Fibroblast of skin of back (primary cell): ENCODE measurements around the gene CHRNG.

Source experiments
- DNase-seq: peaks from one replicate; pipeline ENCODE4 v3.0.0-alpha.2; 2013

Gene CHRNG

DNA sequence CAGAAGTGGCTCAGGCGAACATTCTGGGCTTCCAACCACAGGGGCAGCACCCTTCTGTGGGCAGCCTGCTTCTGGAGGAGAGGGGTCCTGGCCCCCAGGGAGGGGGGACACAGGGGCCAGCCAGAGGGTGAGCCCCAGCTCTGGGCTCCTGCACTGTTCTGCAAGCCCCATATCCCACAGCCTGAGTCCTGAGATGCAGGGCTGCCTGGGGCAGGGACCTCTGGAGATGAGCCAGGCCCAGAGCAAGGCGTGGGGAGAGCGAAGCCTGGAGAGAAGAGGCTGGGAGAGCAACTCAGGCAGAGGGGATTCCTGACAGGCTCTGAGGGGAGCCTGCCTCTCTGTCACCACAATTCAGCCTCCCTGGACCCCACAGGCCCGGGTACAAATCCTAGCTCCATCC lies 32.8 kb upstream of the CHRNG start:
- no peak for DNase-seq

DNA sequence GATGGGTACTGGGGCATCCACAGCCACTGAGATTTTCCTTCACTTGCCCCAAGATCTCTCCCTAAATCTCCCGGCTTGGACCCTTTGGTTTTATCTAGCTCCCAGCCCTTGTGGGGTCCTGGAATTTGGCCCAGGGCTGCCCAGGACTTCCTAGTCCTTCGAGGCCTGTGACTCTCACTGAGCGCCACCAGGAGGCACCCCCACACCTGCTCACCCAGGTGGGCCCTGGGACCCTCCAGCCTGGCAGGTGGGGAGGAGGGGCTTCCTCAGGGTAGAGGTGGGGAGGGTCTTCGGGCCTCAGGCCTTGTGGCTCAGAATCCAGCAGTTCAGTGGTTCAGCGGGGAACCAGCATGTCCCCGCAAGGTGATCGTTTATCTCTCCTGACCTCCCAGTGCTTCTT lies 31.2 kb upstream of the CHRNG start:
- no peak for DNase-seq

DNA sequence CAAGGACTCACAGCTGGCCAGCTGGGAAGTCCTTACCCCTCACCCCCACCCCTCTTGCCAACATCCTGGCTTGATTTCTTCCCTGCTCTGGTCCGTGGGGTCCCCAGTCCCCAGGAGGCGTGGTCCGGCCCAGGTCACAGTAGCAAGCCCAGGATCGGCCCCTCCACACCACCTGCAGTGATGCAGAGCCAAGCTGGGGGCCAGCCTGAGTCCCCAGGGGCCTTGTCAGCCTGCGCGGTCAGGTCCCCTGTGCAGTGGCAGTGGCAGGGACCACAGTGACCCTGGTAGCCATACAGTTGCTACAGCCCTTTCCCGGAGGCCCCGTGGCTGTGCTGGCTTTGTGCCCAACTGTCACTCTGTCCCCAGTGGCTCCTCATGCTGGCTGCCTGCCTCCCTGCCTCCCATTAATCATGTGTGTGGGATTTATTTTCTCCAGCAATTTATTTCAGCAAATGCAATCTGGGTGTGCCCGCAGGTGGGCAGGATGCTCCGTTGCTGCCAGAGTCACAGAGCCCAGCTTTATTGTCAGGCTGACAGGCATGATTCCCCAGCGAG lies 28.1 kb upstream of the CHRNG start:
- no peak for DNase-seq

DNA sequence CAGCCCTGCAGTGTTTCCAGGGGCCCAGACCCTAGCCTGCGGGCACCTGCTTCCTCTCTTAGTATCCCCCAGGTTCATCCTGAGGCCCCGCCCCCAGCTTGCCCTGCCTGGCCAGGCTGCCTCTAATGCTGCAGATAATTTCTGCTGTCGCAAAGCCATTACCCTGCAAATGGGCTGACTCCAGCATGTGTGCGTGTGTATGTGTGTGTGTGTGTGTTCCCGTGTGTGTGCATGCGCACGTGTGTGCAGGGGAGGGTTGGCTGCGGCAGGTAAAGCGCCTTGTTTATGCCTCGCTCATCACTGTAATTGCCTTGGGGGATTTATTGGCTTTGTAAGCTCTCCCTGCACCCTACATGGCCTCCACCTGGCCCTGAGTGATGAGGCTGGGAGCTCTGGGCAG lies 26.9 kb upstream of the CHRNG start:
- DNase-seq, result no peak

DNA sequence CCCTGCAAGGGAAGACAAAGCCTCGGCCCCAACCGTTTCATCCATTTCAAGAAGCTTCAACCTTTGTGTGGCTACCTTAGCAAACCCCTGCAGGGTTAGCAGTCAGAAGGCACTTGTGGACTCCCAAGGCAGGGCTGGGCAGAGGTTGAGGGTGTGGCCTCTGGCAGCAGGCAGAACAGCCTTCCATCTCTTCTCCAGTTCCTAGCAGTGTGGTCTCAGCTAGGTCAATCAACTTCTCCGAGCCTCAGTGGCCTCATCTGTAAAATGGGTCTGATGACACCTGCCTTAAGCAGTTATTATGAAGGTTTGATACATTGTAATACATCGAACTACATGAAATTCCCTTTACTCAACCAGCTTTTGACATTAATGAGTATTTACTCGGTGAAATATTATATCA lies 26.1 kb upstream of the CHRNG start:
- no peak for DNase-seq

DNA sequence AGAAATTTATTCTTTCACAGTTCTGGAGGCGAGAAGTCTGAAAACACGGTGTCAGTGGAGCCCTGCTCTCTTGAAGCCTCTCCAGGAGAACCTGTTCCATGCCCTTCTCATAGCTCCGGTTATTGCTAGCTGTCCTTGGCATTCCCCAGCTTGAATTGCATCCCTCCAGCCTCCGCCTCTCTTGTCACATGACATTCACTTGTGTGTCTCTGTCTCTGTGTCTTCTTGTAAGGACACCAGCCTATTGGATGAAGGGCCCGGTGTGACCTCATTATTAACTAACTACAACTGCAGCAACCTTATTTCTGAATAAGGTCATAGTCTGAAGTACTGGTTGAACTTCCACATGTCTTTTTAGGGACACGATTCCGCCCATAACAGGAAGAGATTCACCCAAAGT lies 23.9 kb upstream of the CHRNG start:
- DNase-seq, result no peak

DNA sequence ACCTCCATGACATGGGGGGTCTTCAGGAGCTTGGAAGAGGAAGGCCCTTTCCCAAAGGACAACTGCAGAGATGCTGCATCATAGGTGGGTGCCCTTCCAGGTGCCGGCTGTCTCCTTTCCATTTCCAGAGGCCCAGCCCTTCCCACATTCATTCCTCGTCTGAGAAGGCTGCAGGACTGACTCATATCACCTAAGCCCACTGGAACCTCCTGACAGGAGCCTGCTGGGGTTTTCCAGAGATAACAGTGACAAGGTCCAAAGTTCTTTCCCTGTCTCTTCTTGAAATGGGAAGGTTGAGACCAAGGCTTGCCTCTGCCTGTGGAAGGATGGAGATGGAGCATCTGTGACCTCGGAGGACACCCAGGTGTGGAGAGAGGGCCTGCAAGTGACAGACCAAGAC lies 22.9 kb upstream of the CHRNG start:
- DNase-seq, result no peak

DNA sequence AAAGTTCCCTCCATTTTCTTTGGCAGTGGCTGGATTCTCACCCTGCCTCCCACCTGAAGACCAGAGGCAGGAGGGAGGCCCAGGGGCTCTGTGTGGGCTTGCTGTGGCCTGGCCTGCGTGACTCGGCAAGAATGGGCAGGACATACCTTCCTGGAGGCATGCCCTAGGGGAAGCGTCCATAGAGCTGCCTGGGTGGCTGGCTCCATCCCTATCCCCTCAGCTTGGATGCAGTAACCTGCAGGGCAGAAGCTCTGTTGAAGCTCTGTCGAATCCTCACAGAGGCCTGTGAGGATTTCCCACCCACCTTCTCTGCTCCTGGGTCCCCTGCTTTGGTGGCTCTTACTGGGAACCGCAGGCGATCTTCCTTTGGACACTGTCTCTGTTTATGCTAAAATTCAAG lies 20.6 kb upstream of the CHRNG start:
- no peak for DNase-seq

DNA sequence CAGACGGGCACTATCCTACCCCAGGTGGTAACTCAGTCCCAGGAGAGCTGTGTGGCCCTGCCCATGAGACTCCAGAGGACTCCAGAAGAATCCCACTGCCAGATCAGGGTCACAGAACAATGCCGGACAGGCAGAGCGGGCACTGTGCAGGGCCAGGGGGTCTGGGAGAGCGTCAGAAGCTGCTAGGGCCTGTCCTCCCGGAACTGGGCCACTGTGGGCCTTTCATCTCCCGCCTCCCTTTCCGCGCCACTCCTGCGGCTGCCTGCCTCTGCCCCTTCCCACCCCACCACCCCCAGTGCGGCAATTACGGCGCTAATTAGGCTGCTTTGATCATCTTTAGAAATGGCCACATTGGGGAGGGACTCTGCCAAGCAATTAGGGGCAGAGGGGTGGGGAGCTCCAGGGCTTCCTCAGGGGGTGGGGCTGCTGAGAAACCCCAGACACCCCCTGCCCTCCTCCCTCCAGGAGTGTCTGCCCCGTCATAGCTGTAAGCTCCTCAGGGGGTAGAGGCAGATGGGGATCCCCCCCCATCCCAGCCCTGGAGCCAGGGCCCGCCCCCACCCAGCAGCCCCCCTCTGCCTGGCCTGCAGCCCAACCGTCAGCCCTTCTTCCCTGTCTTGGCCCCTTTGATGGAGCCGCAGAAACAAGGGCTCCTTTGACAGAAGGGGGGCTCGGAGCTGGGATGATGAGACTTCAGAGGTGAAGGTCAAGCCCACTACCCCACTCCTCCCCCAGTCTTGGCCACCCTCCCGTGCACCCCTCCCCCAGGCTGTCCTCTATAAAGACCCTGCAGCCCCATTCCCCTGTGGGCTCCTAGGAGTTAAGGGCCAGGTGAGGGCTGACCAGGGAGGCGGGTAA lies 19.7 kb upstream of the CHRNG start, which contains the start of gene PRSS56:
PRSS56 (plus strand) TSS at position 808 of the 858 bp plus-strand sequence. CDS start 211 bp downstream, outside the sequence.
- DNase-seq, result no peak

DNA sequence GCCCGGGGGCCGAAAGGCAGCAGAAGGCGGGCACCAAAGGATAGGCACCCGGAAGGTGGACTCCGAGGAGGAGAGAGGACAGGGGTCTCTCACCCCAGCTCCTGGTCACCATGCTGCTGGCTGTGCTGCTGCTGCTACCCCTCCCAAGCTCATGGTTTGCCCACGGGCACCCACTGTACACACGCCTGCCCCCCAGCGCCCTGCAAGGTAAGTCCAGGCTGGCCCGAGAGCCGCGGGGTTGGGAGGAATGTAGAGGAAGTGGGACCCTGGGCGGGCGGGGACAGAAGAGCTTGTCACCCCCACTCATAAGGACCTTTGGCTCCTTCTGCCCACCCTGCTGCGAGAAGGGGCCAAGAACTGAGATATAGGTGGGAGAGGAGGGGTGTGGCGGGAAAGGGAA lies 19.0 kb upstream of the CHRNG start:
- DNase-seq, result no peak

DNA sequence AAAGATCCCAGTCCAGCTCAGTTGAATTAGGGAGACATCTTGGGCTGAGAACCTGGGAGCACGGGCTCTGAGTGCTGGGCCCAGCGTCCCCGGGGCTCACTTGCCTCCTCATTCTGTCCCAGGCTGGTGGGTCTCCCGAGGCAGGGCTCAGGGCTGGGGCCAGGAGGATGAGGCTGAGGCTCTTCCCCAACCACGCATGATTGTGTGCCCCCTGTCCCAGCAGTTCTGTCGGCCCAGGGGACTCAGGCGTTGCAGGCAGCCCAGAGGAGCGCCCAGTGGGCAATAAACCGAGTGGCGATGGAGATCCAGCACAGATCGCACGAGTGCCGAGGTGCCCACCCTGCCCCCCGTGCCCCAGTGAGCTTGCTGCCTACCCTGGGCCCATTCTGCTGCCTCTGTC lies 18.4 kb upstream of the CHRNG start:
- DNase-seq, result no peak

DNA sequence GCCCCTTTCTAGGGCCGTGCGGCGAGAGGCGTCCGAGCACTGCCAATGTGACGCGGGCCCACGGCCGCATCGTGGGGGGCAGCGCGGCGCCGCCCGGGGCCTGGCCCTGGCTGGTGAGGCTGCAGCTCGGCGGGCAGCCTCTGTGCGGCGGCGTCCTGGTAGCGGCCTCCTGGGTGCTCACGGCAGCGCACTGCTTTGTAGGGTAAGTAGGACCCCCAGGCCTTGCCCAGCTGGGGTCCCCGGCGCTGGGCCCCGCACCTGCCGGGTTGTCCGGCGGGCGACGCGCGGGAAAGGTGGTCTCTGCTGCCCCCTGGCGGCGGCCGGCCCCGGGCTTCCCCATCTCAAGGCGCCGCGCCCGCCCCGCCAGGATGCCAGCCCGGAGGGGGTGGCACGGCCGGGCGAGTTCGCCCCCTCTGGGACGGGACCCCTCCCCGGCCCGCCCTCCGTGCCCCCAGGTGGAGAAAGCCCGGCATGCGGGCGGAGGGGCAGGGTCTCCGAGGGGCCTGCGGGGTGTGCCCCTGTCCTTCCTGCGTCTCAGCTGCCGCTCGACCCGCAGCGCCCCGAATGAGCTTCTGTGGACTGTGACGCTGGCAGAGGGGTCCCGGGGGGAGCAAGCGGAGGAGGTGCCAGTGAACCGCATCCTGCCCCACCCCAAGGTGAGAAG lies 17.4 kb upstream of the CHRNG start:
- peak; percentile 7 for DNase-seq

DNA sequence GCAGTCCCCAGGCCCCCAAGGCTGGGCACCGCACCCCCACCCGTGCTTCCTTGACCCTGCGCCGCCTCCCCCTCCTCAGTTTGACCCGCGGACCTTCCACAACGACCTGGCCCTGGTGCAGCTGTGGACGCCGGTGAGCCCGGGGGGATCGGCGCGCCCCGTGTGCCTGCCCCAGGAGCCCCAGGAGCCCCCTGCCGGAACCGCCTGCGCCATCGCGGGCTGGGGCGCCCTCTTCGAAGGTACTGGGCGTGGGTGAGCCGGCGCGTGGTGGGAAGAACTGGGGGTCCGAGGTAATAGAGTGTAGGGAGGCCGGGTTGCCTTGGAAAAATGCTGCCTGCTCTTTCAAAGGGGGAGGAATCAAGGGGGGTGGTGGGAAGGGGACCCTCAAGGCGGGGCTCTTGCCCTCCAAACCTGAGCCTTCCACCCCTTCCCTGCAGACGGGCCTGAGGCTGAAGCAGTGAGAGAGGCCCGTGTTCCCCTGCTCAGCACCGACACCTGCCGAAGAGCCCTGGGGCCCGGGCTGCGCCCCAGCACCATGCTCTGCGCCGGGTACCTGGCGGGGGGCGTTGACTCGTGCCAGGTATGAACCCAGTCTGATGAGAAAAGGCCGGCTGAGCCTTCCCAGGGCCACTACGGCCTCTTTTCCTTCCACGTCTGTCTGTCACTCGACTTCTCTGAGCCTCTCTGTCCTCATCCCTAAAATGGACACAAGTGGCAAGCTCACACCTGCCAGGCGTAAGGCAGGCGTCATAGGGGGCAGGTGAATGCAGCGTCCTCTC lies 16.7 kb upstream of the CHRNG start:
- no peak for DNase-seq

DNA sequence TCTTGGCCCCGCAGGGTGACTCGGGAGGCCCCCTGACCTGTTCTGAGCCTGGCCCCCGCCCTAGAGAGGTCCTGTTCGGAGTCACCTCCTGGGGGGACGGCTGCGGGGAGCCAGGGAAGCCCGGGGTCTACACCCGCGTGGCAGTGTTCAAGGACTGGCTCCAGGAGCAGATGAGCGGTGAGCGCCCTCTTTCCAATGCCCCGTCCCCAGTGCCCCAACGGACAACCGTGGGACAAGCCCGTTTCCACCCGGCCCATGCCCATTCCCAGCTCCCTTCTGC lies 16.1 kb upstream of the CHRNG start:
- DNase-seq, result no peak

DNA sequence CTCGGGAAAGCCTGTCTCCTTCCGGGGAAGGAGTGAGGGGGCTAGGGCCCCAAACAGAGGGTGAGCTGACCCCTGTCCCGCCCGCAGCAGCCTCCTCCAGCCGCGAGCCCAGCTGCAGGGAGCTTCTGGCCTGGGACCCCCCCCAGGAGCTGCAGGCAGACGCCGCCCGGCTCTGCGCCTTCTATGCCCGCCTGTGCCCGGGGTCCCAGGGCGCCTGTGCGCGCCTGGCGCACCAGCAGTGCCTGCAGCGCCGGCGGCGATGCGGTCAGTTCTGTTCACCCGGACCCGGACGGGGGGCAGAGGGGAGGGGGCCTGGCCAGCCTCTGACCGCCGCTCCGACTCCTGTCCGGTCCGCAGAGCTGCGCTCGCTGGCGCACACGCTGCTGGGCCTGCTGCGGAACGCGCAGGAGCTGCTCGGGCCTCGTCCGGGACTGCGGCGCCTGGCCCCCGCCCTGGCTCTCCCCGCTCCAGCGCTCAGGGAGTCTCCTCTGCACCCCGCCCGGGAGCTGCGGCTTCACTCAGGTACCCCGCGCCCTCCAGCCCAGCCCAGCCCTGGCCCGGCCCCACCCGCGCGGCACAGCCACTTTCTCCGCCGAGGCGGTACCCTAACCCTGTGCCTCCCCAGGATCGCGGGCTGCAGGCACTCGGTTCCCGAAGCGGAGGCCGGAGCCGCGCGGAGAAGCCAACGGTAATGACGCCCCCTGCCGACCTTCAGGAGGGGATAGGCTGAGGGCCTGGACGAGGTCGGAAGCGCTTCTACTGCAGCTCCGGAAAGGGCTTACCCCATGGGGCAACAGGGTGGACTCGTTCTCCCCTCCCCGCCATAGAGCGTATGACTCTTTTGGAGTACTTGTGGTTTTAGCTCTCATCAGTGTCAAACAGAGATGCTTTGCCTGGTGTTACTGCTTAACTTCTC lies 15.6 kb upstream of the CHRNG start:
- peak; percentile 44 for DNase-seq

DNA sequence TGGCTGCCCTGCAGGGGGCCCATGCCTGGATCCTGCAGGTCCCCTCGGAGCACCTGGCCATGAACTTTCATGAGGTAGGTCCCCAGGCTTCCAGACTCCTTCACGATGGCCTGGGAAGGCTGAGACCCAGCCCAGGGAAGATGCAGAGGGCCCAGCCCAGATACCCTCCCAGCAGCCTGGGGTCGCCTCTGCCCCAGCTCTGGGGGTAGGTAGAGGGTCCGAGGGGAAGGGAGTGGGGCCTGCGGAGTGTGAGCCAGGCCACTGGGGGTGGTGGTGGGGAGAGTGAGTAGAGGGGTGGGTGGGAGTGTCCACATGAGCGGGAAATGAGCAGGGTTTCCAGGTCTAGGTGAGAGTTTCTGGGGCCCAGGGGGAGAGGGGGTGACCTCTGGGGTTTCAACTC lies 14.7 kb upstream of the CHRNG start:
- DNase-seq, result no peak

DNA sequence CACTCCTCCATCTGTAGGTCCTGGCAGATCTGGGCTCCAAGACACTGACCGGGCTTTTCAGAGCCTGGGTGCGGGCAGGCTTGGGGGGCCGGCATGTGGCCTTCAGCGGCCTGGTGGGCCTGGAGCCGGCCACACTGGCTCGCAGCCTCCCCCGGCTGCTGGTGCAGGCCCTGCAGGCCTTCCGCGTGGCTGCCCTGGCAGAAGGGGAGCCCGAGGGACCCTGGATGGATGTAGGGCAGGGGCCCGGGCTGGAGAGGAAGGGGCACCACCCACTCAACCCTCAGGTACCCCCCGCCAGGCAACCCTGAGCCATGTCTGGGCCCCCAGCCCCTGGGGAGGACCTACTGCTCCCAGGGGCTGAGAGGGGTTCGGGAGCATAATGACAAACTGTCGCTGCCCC lies 14.3 kb upstream of the CHRNG start:
- DNase-seq, result no peak

DNA sequence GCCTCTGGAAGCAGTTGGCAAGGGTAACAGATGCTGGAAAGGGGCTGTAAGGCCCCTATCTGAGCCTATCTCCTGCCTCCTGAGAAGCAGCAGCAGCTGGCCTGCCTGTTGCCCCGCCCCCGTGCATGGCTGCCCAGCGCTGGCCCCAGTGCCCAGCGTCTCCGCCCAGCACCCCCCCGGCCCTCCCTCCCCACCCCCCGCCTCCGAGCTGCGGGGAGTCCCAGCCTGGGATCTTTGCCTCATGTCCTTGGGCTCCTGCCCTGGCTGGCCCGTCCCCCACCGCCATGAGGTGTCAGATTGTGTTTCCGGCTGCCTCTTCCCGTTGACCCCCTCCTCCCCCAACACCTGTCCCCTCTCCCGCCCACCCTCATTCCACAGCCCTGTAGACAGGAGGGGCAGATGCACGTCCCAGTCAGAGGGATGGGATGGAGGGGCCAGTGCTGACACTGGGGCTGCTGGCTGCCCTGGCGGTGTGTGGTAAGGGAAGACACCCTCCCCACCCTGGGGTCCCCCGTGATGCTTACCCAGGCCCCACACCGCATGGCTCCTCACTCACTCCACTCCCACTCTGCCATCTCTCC lies 13.6 kb upstream of the CHRNG start, which contains the start of gene CHRND:
CHRND (plus strand) TSS at position 370 of the 581 bp plus-strand sequence; CDS start at position 426, 56 bp downstream.
- DNase-seq, result no peak

DNA sequence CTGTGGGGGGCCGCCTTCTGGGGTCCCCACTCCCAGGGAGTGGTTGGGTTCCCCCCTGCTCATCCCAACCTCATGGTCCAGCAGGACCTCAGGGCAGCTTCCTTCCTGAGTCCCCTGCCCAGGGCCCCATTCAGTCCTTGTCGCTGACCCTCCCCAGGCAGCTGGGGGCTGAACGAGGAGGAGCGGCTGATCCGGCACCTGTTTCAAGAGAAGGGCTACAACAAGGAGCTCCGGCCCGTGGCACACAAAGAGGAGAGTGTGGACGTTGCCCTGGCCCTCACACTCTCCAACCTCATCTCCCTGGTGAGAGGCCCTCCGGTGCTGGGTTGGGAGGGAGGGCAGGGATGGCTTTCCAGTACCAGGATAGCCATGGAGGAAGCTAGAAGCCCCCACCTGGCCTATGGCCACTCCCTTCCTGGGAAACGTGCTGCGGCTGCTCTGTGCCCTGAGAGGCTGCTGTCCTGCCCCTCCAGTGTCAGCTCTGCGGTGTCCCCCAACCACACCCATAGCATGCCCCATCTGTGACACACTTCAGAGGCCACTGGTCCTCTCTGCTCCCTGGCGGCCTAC lies 13.0 kb upstream of the CHRNG start:
- no peak for DNase-seq

DNA sequence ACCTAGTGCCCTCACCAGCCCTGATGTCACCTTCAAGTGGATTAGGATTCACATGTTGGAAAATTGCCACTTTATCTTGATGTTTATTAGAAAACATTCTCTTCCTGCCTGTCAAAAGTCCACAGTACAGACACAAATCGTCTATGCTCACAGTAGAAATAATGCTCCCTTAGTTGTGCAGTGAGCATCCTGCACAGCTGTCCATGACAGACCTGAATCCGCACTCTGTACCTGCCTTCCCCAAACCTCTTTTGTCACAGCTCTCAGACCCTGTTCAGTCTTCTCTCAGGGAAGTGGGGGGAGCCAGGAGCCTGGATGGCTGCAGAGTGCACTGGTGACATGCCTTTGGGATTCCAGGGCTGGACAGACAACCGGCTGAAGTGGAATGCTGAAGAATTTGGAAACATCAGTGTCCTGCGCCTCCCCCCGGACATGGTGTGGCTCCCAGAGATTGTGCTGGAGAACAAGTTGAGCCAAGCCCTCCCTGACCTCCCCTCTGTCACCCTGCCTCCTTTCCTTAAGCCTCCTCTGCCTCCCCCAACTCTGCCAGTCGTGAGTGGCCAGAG lies 11.5 kb upstream of the CHRNG start:
- no peak for DNase-seq
